Measurements from ENCODE around the gene RFX6. TPM values are rescaled to one million over a fixed set of nuclear protein-coding genes. Genes with fewer than 3 reads are reported as not detected.
A peak's percentile ranks its signal among the peaks of the same experiment; 100 is the strongest.

The RFX6 gene
- total and polyA plus RNA-seq, 12 donors: not detected

- intact Hi-C loops (cut with DNase I): no loop called here
- Histone ChIP-seq H3K9me3 (no peaks in the 10 kb centered on the region), H3K4me1 (no peaks in the 10 kb centered on the region), H3K4me3 (no peak overlapping the region), H3K27me3 (no peaks in the 10 kb centered on the region), H3K36me3 (no peaks in the 10 kb centered on the region), H3K27ac (no peak overlapping the region)
- 81 to 86% methylated on average over 5 of the region's 5 CpGs for WGBS, 2 donors
- TF ChIP-seq, protein P1, sequence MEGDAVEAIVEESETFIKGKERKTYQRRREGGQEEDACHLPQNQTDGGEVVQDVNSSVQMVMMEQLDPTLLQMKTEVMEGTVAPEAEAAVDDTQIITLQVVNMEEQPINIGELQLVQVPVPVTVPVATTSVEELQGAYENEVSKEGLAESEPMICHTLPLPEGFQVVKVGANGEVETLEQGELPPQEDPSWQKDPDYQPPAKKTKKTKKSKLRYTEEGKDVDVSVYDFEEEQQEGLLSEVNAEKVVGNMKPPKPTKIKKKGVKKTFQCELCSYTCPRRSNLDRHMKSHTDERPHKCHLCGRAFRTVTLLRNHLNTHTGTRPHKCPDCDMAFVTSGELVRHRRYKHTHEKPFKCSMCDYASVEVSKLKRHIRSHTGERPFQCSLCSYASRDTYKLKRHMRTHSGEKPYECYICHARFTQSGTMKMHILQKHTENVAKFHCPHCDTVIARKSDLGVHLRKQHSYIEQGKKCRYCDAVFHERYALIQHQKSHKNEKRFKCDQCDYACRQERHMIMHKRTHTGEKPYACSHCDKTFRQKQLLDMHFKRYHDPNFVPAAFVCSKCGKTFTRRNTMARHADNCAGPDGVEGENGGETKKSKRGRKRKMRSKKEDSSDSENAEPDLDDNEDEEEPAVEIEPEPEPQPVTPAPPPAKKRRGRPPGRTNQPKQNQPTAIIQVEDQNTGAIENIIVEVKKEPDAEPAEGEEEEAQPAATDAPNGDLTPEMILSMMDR (IDR thresholded peaks at IDR 0.05): no peak
- no peak for ATAC-seq
- DNase-seq: no peak
Measured at GRCh38 chr6:116836606-116837342, 40.3 kb upstream of the RFX6 start.

DNA sequence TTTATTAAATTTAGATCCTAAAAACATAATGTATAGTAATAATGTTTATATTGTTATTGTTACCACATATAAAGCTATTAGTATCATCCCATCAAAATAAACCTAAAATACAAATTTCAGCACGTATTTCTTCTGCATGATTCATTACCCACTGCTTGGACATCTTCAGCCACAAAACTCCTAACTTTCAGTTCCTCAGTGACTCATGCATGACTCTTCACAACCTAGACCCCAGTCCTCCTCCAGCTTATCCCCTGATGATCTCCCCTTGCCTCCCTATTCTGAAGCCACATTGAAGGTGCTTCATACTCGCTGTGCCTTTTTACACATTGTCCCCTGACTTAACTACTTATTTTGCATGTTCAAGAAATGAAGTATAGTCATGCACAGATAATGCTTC is 37.0 kb upstream of the RFX6 start:
- TF ChIP-seq, protein P1 (IDR thresholded peaks at IDR 0.05): no peak
- H3K27ac ChIP-seq: no peak overlapping the region
- intact Hi-C loops (cut with DNase I): loop anchor here in 2 of 10 donors (5.0 to 10.0 kb wide), 2 partner anchors 55 to 58 kb away; no protein-coding TSS in a partner anchor
- peaks cover 0 to 6% (median 0%) of the 10 kb centered on the region in 11 donors for H3K9me3 ChIP-seq
- DNase-seq (no peak), ATAC-seq (no peak)
- WGBS, 2 donors: 63 to 66% methylated on average over 2 of the region's 2 CpGs
- H3K4me3 ChIP-seq: no peak overlapping the region
- no peaks in the 10 kb centered on the region for H3K4me1 ChIP-seq
- no peaks in the 10 kb centered on the region for H3K27me3 ChIP-seq
- no peaks in the 10 kb centered on the region for H3K36me3 ChIP-seq

DNA sequence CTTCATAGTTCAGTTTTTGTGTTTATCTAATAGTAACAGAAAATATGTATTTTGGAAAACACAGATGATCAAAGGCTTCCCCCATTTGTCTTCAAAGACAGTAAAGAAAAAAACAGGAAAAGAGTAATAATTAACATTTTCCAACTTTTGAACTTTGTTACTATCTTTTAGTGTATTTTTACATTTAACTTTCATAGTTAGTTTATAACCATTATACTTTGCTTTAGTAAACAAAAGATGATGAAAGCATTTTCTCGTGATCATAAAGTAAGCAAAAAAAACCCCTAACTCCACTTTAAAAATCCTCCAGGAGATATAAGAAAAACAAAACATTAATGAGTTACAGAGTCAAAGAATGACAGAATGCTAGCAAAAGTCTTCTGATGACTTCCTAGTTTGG is 34.6 kb upstream of the RFX6 start:
- no peaks in the 10 kb centered on the region for H3K36me3 ChIP-seq
- intact Hi-C loops (cut with DNase I): loop anchor here in 2 of 10 donors (5.0 to 10.0 kb wide), 2 partner anchors 58 to 60 kb away; no protein-coding TSS in a partner anchor
- TF ChIP-seq, protein P1 (IDR thresholded peaks at IDR 0.05): no peak
- no peak overlapping the region for H3K4me3 ChIP-seq
- peaks cover 0 to 7% (median 0%) of the 10 kb centered on the region in 11 donors for H3K9me3 ChIP-seq
- ATAC-seq: no peak
- DNase-seq: no peak
- H3K27me3 ChIP-seq: no peaks in the 10 kb centered on the region
- peaks cover 0 to 4% (median 0%) of the 10 kb centered on the region in 9 donors for H3K4me1 ChIP-seq
- H3K27ac ChIP-seq: no peak overlapping the region
- WGBS, 2 donors: 72 to 76% methylated on average over 1 of the region's 1 CpG

- TF ChIP-seq, protein P1 (IDR thresholded peaks at IDR 0.05): peak in 7 of 9 donors; percentile 6 to 48 (median 36)
- Histone ChIP-seq H3K9me3 (peaks cover 0 to 11% (median 0%) of the 10 kb centered on the region in 11 donors), H3K36me3 (no peaks in the 10 kb centered on the region), H3K27ac (no peak overlapping the region), H3K4me1 (peaks cover 0 to 4% (median 0%) of the 10 kb centered on the region in 9 donors), H3K27me3 (no peaks in the 10 kb centered on the region), H3K4me3 (no peak overlapping the region)
- intact Hi-C loops (cut with DNase I): loop anchor here in 3 of 10 donors (5.0 to 10.0 kb wide), 3 partner anchors 62 to 70 kb away; no protein-coding TSS in a partner anchor
- WGBS, 2 donors: 10 to 19% methylated on average over 1 of the region's 1 CpG
- ATAC-seq: peak in 3 of 8 donors; percentile 42 to 55 (median 49)
- no peak for DNase-seq
Measured at GRCh38 chr6:116847227-116847626, 29.8 kb upstream of the RFX6 start.
